Chondrocyte (in vitro differentiated cells): ENCODE measurements around the gene ACLY. TPM values are rescaled to one million over a fixed set of nuclear protein-coding genes. Genes with fewer than 3 reads are reported as not detected.
"Not testable (repeated sequence)": the region's sequence is repeated elsewhere in the genome, so short reads cannot be mapped to it uniquely, and the experiment has no call there.

Experiments
- DNase-seq: peaks from one replicate; pipeline ENCODE4 v3.0.0; 2021; ENCODE audit warnings: mixed read lengths, low spot score
- H3K27ac Mint-ChIP-seq: one replicate; pipeline ENCODE4 v1.8.0; 2021; ENCODE audit warnings: mild to moderate bottlenecking, moderate library complexity, mixed read lengths; ENCODE audit not compliant: unreplicated experiment
- H3K27me3 Mint-ChIP-seq: 2 replicates; pipeline ENCODE4 v1.8.0; 2021; ENCODE audit warnings: low read depth, mixed read lengths
- H3K36me3 Mint-ChIP-seq: 2 replicates; pipeline ENCODE4 v1.8.0; 2021; ENCODE audit warnings: low read depth, mixed read lengths
- H3K4me1 Mint-ChIP-seq: 2 replicates; pipeline ENCODE4 v1.8.0; 2021; ENCODE audit warnings: low read depth, mild to moderate bottlenecking, mixed read lengths
- H3K4me3 Mint-ChIP-seq: one replicate; pipeline ENCODE4 v1.8.0; 2021; ENCODE audit warnings: mild to moderate bottlenecking, moderate library complexity, mixed read lengths; ENCODE audit not compliant: unreplicated experiment
- H3K9me3 Mint-ChIP-seq: 2 replicates; pipeline ENCODE4 v1.8.0; 2021; ENCODE audit warnings: low read depth, mixed read lengths
- CTCF ChIP-seq: fragments of 200-600 bp; sonication (generic); IDR thresholded peaks from 2 replicates; pipeline ENCODE4 v1.5.0; 2021; ENCODE audit warnings: antibody characterized with exemption, mild to moderate bottlenecking, moderate library complexity
- total RNA-seq: library from RNA; stranded (reverse); gene quantifications from 3 replicates; pipeline ENCODE4 v1.2.1, GENCODE V29; 2021

ACLY gene
- total RNA-seq, 1 donor from 2014 or later: 189 TPM

DNA sequence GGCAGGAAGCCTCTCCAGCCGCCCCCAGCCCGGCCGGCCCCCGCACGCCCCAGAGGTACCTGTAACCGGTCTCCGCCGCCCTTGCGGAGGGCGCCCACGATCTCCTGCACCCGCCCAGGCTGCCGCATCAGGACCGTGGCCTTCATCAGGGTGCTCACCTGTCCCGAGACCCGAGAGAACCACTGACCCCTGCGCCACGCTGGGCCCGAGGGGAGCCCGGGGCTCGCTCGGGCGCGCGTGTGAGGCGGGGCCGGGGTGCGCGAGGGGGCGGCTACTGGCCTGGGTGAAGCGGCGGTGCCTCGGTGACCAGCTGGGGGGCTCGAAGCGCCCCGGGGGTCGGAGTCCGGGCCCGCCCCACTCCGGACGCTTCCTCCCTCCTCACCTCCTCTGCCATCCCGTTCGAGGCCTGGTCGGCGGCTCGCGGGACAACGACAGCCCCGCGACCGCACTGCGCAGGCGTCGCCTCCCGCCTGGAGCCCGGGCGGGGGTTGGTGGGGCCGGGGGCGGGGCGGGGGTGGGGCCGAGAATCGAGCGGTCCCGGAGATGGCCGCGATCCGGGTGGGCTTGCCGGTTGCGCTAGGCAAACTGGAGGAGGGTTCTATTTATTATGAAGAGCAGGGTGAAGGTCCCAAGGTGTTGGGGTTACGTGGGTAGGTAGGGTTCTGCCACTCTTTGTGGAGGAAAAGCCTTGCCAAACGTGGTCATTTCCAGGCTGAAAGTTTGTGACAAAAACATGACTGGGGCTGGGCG lies 82.8 kb downstream of the ACLY start, which contains the start of gene NT5C3B:
TSS of gene NT5C3B (minus strand) at position 433 of the 750 bp plus-strand sequence. CDS start at position 394, 39 bp downstream.
- DNase-seq: peak; percentile 84

GRCh38 chr17:41835214-41835799 lies 83.4 kb downstream of the ACLY start:
- Mint-ChIP-seq H3K4me1 (peaks cover 17% of the 10 kb centered on the region), H3K27ac (no peak overlapping the region), H3K27me3 (no peaks in the 10 kb centered on the region), H3K4me3 (peak overlapping the region; percentile 72), H3K36me3 (peaks cover 9% of the 10 kb centered on the region), H3K9me3 (no peaks in the 10 kb centered on the region)
- DNase-seq: no peak
- no peak for TF ChIP-seq CTCF

More for the DNA sequence above, 82.8 kb downstream of the ACLY start, which contains the start of gene NT5C3B:
- no peaks in the 10 kb centered on the region for H3K9me3 Mint-ChIP-seq
- H3K27me3 Mint-ChIP-seq: no peaks in the 10 kb centered on the region
- TF ChIP-seq CTCF: no peak
- peak within 1 kb of the TSS; percentile 27 for H3K27ac Mint-ChIP-seq
- peaks cover 4% of the 10 kb centered on the region for H3K36me3 Mint-ChIP-seq
- H3K4me3 Mint-ChIP-seq: peak within 1 kb of the TSS; percentile 72
- peaks cover 17% of the 10 kb centered on the region for H3K4me1 Mint-ChIP-seq

GRCh38 chr17:41829961-41830360 lies 88.8 kb downstream of the ACLY start:
- DNase-seq: peak; percentile 10
- not testable (repeated sequence) for H3K27me3 Mint-ChIP-seq, H3K27ac Mint-ChIP-seq, H3K9me3 Mint-ChIP-seq, H3K4me1 Mint-ChIP-seq, H3K4me3 Mint-ChIP-seq
- peaks cover 16% of the 10 kb centered on the region for H3K36me3 Mint-ChIP-seq

DNA sequence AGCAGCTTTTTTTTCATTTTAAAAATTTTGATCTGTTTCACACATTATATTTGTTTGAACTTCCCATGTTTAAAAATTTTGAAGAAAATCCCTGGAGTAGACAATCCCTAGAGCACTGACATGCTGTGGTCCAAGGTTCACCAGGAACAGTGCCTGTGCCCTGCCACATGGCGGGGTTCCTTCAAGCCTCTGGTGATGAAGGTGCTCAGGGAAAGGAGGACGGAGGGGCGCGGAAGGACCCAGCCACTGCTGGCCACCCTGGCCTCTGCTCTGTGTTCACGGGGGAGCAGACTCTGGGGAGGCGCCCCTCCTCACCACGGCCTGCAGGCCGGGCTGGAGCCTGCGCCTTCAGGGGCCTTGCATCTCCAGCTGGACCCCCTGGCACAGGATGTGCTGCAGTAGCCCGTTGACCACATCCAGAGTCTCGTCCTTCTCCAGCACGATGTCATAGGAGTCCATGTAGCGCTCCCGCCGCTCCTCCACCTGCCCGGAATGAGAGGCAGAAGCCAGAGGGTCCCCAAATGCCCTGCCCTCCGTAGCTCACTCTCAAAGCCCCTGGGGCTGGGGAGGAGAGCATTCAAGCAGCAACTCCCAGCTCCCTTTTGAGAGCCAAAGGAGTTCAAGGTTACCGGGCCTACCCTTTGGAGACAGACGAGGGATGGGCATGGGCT lies 93.4 kb downstream of the ACLY start:
- peak; percentile 34 for DNase-seq
- no peaks in the 10 kb centered on the region for H3K27me3 Mint-ChIP-seq
- no peak for TF ChIP-seq CTCF
- H3K36me3 Mint-ChIP-seq: peaks cover 13% of the 10 kb centered on the region
- no peaks in the 10 kb centered on the region for H3K9me3 Mint-ChIP-seq
- H3K27ac Mint-ChIP-seq: no peak overlapping the region
- no peak overlapping the region for H3K4me3 Mint-ChIP-seq
- H3K4me1 Mint-ChIP-seq: no peaks in the 10 kb centered on the region

GRCh38 chr17:41824086-41824485 lies 94.7 kb downstream of the ACLY start:
- H3K4me3 Mint-ChIP-seq: no peak overlapping the region
- no peaks in the 10 kb centered on the region for H3K4me1 Mint-ChIP-seq
- H3K27me3 Mint-ChIP-seq: no peaks in the 10 kb centered on the region
- no peak for DNase-seq
- H3K27ac Mint-ChIP-seq: peak overlapping the region; percentile 51
- no peaks in the 10 kb centered on the region for H3K9me3 Mint-ChIP-seq
- no peak for TF ChIP-seq CTCF
- H3K36me3 Mint-ChIP-seq: peaks cover 17% of the 10 kb centered on the region
